SK-N-MC (cell line): ENCODE data around the gene RAD23A.

Experiments
- FOXP2 ChIP-seq: optimal IDR thresholded peaks from 2 replicates; pipeline ENCODE3; 2011; ENCODE audit warnings: mild to moderate bottlenecking, moderate library complexity; ENCODE audit not compliant: insufficient read depth; ENCODE audit errors: extremely low read length, control extremely low read depth
- POLR2AphosphoS5 ChIP-seq: IDR thresholded peaks from 2 replicates; pipeline ENCODE4 v1.6.1; 2012; ENCODE audit warnings: mild to moderate bottlenecking, low read depth, low read length, borderline replicate concordance

- TF ChIP-seq POLR2AphosphoS5 (no peak), FOXP2 (no peak)
Observed at GRCh38 chr19:12984143-12984627, 38.5 kb downstream of the RAD23A start.
